Upper lobe of right lung (tissue), 1 donor: Measurements from ENCODE around the gene RGS18. TPM values are rescaled to one million over a fixed set of nuclear protein-coding genes. Genes with fewer than 3 reads are reported as not detected.
"Not testable (repeated sequence)": the region's sequence is repeated elsewhere in the genome, so short reads cannot be mapped to it uniquely, and the experiment has no call there.

Source experiments
- ATAC-seq: fragments of 200-7000 bp; cut with Tn5 transposase; one replicate; pipeline ENCODE4 v1.9.1; 2020; ENCODE audit warnings: mild to moderate bottlenecking, moderate library complexity
- DNase-seq: peaks from one replicate; pipeline ENCODE4 v3.0.0-alpha.2; 2020
- H3K27ac ChIP-seq: fragments of 200-600 bp; one replicate; pipeline ENCODE4 v1.8.0; 2022
- H3K27me3 ChIP-seq: fragments of 200-600 bp; one replicate; pipeline ENCODE4 v1.8.0; 2022; ENCODE audit warnings: mild to moderate bottlenecking
- H3K36me3 ChIP-seq: fragments of 200-600 bp; one replicate; pipeline ENCODE4 v1.8.0; 2022
- H3K4me1 ChIP-seq: fragments of 200-600 bp; one replicate; pipeline ENCODE4 v1.8.0; 2022
- H3K4me3 ChIP-seq: fragments of 200-600 bp; one replicate; pipeline ENCODE4 v1.8.0; 2022; ENCODE audit warnings: mild to moderate bottlenecking
- H3K9me3 ChIP-seq: fragments of 200-600 bp; one replicate; pipeline ENCODE4 v1.8.0; 2022
- intact Hi-C: fragments of 100-400 bp; cut with DNase I; formaldehyde crosslinking; loops from one replicate; pipeline ENCODE4 v1.11.0; 2022
- total RNA-seq: library from RNA; stranded (reverse); fragmentation: NEBNext Ultra II Directional; extraction: Animal tissue kit (Norgen Biotek cat#: 25700); gene quantifications from one replicate; pipeline ENCODE4 v1.2.1, GENCODE V29; 2021
- TF ChIP-seq, protein P1 (sequence below): fragments of 200-600 bp; IDR thresholded peaks from one replicate; pipeline ENCODE4 v1.8.0; 2022; ENCODE audit warnings: antibody characterized with exemption
- donor health status: DM: no; HTN: yes; CAD: no; lungs with severe emphysema.

The RGS18 gene
- total RNA-seq, 1 donor from 2014 or later = 9.1 TPM

GRCh38 chr1:192224846-192225245 is 66.6 kb downstream of the RGS18 start:
- H3K36me3 ChIP-seq = no peaks in the 10 kb centered on the region
- H3K27me3 ChIP-seq = no peaks in the 10 kb centered on the region
- H3K27ac ChIP-seq = no peak overlapping the region
- ATAC-seq (no peak), DNase-seq (no peak)
- no peaks in the 10 kb centered on the region for H3K4me1 ChIP-seq
- no peak overlapping the region for H3K4me3 ChIP-seq
- TF ChIP-seq, protein P1, sequence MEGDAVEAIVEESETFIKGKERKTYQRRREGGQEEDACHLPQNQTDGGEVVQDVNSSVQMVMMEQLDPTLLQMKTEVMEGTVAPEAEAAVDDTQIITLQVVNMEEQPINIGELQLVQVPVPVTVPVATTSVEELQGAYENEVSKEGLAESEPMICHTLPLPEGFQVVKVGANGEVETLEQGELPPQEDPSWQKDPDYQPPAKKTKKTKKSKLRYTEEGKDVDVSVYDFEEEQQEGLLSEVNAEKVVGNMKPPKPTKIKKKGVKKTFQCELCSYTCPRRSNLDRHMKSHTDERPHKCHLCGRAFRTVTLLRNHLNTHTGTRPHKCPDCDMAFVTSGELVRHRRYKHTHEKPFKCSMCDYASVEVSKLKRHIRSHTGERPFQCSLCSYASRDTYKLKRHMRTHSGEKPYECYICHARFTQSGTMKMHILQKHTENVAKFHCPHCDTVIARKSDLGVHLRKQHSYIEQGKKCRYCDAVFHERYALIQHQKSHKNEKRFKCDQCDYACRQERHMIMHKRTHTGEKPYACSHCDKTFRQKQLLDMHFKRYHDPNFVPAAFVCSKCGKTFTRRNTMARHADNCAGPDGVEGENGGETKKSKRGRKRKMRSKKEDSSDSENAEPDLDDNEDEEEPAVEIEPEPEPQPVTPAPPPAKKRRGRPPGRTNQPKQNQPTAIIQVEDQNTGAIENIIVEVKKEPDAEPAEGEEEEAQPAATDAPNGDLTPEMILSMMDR = no peak
- H3K9me3 ChIP-seq = no peaks in the 10 kb centered on the region
- intact Hi-C loops = no loop called here

DNA sequence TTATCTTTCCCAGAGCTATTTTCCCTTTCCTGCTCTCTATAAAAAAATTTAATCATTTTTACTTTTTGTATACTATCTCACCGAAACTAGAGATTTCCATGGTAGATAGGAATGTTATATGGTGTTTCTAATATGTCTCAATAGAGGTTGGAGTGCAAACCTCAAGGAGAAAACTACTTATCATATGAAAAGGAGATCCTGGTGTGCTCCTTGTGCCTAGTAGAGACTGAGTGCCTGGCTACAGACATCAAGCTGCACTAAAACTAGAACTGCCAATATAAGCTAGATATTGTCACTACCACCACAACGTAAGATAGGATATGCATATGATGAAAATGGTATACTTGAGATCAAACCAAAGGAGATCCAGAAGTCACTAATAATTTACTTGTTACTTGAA is 67.0 kb downstream of the RGS18 start:
- Histone ChIP-seq H3K36me3 (no peaks in the 10 kb centered on the region), H3K4me1 (no peaks in the 10 kb centered on the region), H3K27me3 (no peaks in the 10 kb centered on the region), H3K9me3 (no peaks in the 10 kb centered on the region), H3K27ac (no peak overlapping the region), H3K4me3 (no peak overlapping the region)
- ATAC-seq (no peak), DNase-seq (no peak)
- intact Hi-C loops = no loop called here
- TF ChIP-seq, protein P1 = no peak

GRCh38 chr1:192225703-192226102 is 67.4 kb downstream of the RGS18 start:
- no peaks in the 10 kb centered on the region for H3K9me3 ChIP-seq
- ATAC-seq = no peak
- no peaks in the 10 kb centered on the region for H3K36me3 ChIP-seq
- H3K27me3 ChIP-seq = no peaks in the 10 kb centered on the region
- H3K27ac ChIP-seq = no peak overlapping the region
- intact Hi-C loops = no loop called here
- DNase-seq = no peak
- no peak overlapping the region for H3K4me3 ChIP-seq
- H3K4me1 ChIP-seq = no peaks in the 10 kb centered on the region
- TF ChIP-seq, protein P1 = no peak

GRCh38 chr1:192227330-192227729 is 69.1 kb downstream of the RGS18 start:
- DNase-seq (no peak), ATAC-seq (no peak)
- intact Hi-C loops = no loop called here
- H3K27me3 ChIP-seq = no peaks in the 10 kb centered on the region
- no peaks in the 10 kb centered on the region for H3K4me1 ChIP-seq
- no peaks in the 10 kb centered on the region for H3K9me3 ChIP-seq
- H3K36me3 ChIP-seq = no peaks in the 10 kb centered on the region
- TF ChIP-seq, protein P1 = no peak
- no peak overlapping the region for H3K4me3 ChIP-seq
- H3K27ac ChIP-seq = no peak overlapping the region

- intact Hi-C loops, ATAC-seq: not testable (repeated sequence)
Measured at GRCh38 chr1:192227980-192228379, 69.7 kb downstream of the RGS18 start.

GRCh38 chr1:192232817-192233417 is 74.7 kb downstream of the RGS18 start:
- Histone ChIP-seq H3K9me3 (no peaks in the 10 kb centered on the region), H3K36me3 (no peaks in the 10 kb centered on the region), H3K4me3 (no peak overlapping the region), H3K4me1 (no peaks in the 10 kb centered on the region), H3K27me3 (no peaks in the 10 kb centered on the region), H3K27ac (no peak overlapping the region)
- ATAC-seq (no peak), DNase-seq (no peak)
- intact Hi-C loops = no loop called here
- TF ChIP-seq, protein P1 = no peak

More at GRCh38 chr1:192227980-192228379, 69.7 kb downstream of the RGS18 start:
- not testable (repeated sequence) for H3K4me3 ChIP-seq, DNase-seq, H3K4me1 ChIP-seq, H3K36me3 ChIP-seq, H3K9me3 ChIP-seq, H3K27me3 ChIP-seq, H3K27ac ChIP-seq
